Karpas-422 (cell line): Measurements from ENCODE around the gene MAP3K20. TPM values are rescaled to one million over a fixed set of nuclear protein-coding genes. Genes with fewer than 3 reads are reported as not detected.

Source experiments
- DNase-seq: peaks from one replicate; pipeline ENCODE4 v3.0.0-alpha.2; 2015
- H2AFZ ChIP-seq: fragments of 200-600 bp; sonication (generic); 2 replicates; pipeline ENCODE4 v1.6.1; 2014; ENCODE audit warnings: antibody characterized with exemption, low read length, mixed read lengths
- H3K27ac ChIP-seq: fragments of 200-600 bp; sonication (generic); 2 replicates; pipeline ENCODE4 v1.5.1; 2014; ENCODE audit warnings: mild to moderate bottlenecking, low read length, moderate library complexity
- H3K27me3 ChIP-seq: fragments of 200-600 bp; sonication (generic); 2 replicates; pipeline ENCODE4 v1.6.1; 2014; ENCODE audit warnings: low read length, mixed read lengths
- H3K36me3 ChIP-seq: fragments of 200-600 bp; sonication (generic); 2 replicates; pipeline ENCODE4 v1.6.1; 2014; ENCODE audit warnings: low read length, mixed read lengths; ENCODE audit not compliant: insufficient read depth
- H3K4me1 ChIP-seq: fragments of 200-600 bp; sonication (generic); 2 replicates; pipeline ENCODE4 v1.6.1; 2014; ENCODE audit warnings: mild to moderate bottlenecking, low read length, mixed read lengths
- H3K4me2 ChIP-seq: fragments of 200-600 bp; sonication (generic); 2 replicates; pipeline ENCODE4 v1.6.1; 2014; ENCODE audit warnings: low read length, low read depth, mild to moderate bottlenecking; ENCODE audit not compliant: poor library complexity, severe bottlenecking
- H3K4me3 ChIP-seq: fragments of 200-600 bp; sonication (generic); 2 replicates; pipeline ENCODE4 v1.5.1; 2014; ENCODE audit warnings: mild to moderate bottlenecking, antibody characterized with exemption, low read length, mixed read lengths
- H3K79me2 ChIP-seq: fragments of 200-600 bp; sonication (generic); 2 replicates; pipeline ENCODE4 v1.6.1; 2014; ENCODE audit warnings: mild to moderate bottlenecking, low read length, mixed read lengths
- H3K9ac ChIP-seq: fragments of 200-600 bp; sonication (generic); 2 replicates; pipeline ENCODE4 v1.6.0; 2014; ENCODE audit warnings: low read length
- H3K9me2 ChIP-seq: fragments of 200-600 bp; sonication (generic), shearing (Covaris generic); replicated peaks from 2 replicates; pipeline ENCODE4 v1.6.0; 2014; ENCODE audit warnings: mild to moderate bottlenecking, low read length, moderate library complexity; ENCODE audit not compliant: insufficient read depth
- H3K9me3 ChIP-seq: fragments of 300-700, 200-600 bp; sonication (generic); 2 replicates; pipeline ENCODE4 v1.6.1; 2014; ENCODE audit warnings: low read length, mixed read lengths
- H4K20me1 ChIP-seq: fragments of 200-600 bp; sonication (generic); 2 replicates; pipeline ENCODE4 v1.6.1; 2014; ENCODE audit warnings: mild to moderate bottlenecking, antibody characterized with exemption, low read length, low read depth; ENCODE audit not compliant: insufficient read depth
- total RNA-seq: library from RNA; depleted of rRNA; stranded (reverse); fragments of >200 nt; shearing (Covaris generic); gene quantifications from 2 replicates; pipeline ENCODE4 v1.2.3, GENCODE V29; 2014; ENCODE audit warnings: low replicate concordance

Gene MAP3K20
- total RNA-seq, 1 experiment from 2014 or later, result 0.34 TPM

- Histone ChIP-seq H3K9me3 (no peaks in the 10 kb centered on the region), H3K27ac (no peak overlapping the region), H3K4me3 (no peak overlapping the region), H3K4me1 (no peaks in the 10 kb centered on the region), H3K9me2 (no peaks in the 10 kb centered on the region), H4K20me1 (no peaks in the 10 kb centered on the region), H3K4me2 (no peak overlapping the region), H3K79me2 (no peaks in the 10 kb centered on the region), H3K27me3 (no peaks in the 10 kb centered on the region), H3K36me3 (no peaks in the 10 kb centered on the region), H3K9ac (no peak overlapping the region), H2AFZ (no peak overlapping the region)
- no peak for DNase-seq
Measured at GRCh38 chr2:173218326-173219056, 142.8 kb downstream of the MAP3K20 start.

GRCh38 chr2:173221132-173221695 lies 145.6 kb downstream of the MAP3K20 start:
- Histone ChIP-seq H3K27me3 (no peaks in the 10 kb centered on the region), H3K4me1 (no peaks in the 10 kb centered on the region), H3K9me3 (no peaks in the 10 kb centered on the region), H3K79me2 (no peaks in the 10 kb centered on the region), H3K4me3 (no peak overlapping the region), H3K9me2 (no peaks in the 10 kb centered on the region), H3K36me3 (no peaks in the 10 kb centered on the region), H2AFZ (no peak overlapping the region), H3K27ac (no peak overlapping the region), H3K9ac (no peak overlapping the region), H3K4me2 (no peak overlapping the region), H4K20me1 (no peaks in the 10 kb centered on the region)
- no peak for DNase-seq

GRCh38 chr2:173221937-173222594 lies 146.4 kb downstream of the MAP3K20 start:
- Histone ChIP-seq H3K79me2 (no peaks in the 10 kb centered on the region), H2AFZ (no peak overlapping the region), H4K20me1 (no peaks in the 10 kb centered on the region), H3K9ac (no peak overlapping the region), H3K9me3 (no peaks in the 10 kb centered on the region), H3K27me3 (no peaks in the 10 kb centered on the region), H3K4me3 (no peak overlapping the region), H3K9me2 (no peaks in the 10 kb centered on the region), H3K36me3 (no peaks in the 10 kb centered on the region), H3K4me1 (no peaks in the 10 kb centered on the region), H3K4me2 (no peak overlapping the region), H3K27ac (no peak overlapping the region)
- DNase-seq, result no peak

- H4K20me1 ChIP-seq, result no peaks in the 10 kb centered on the region
- H2AFZ ChIP-seq, result no peak overlapping the region
- no peaks in the 10 kb centered on the region for H3K79me2 ChIP-seq
- no peak overlapping the region for H3K9ac ChIP-seq
- DNase-seq, result no peak
- no peak overlapping the region for H3K4me2 ChIP-seq
- no peaks in the 10 kb centered on the region for H3K9me2 ChIP-seq
- H3K27me3 ChIP-seq, result no peaks in the 10 kb centered on the region
- H3K4me3 ChIP-seq, result no peak overlapping the region
- H3K36me3 ChIP-seq, result no peaks in the 10 kb centered on the region
- no peaks in the 10 kb centered on the region for H3K9me3 ChIP-seq
- no peaks in the 10 kb centered on the region for H3K4me1 ChIP-seq
- no peak overlapping the region for H3K27ac ChIP-seq
Measured at GRCh38 chr2:173223871-173224270, 148.2 kb downstream of the MAP3K20 start.

GRCh38 chr2:173226899-173227698 lies 151.5 kb downstream of the MAP3K20 start:
- H3K4me2 ChIP-seq, result no peak overlapping the region
- H3K79me2 ChIP-seq, result no peaks in the 10 kb centered on the region
- H2AFZ ChIP-seq, result no peak overlapping the region
- no peaks in the 10 kb centered on the region for H3K36me3 ChIP-seq
- no peak for DNase-seq
- H3K9me3 ChIP-seq, result no peaks in the 10 kb centered on the region
- no peak overlapping the region for H3K9ac ChIP-seq
- H3K27me3 ChIP-seq, result no peaks in the 10 kb centered on the region
- H4K20me1 ChIP-seq, result no peaks in the 10 kb centered on the region
- no peaks in the 10 kb centered on the region for H3K4me1 ChIP-seq
- H3K4me3 ChIP-seq, result no peak overlapping the region
- H3K9me2 ChIP-seq, result no peaks in the 10 kb centered on the region
- no peak overlapping the region for H3K27ac ChIP-seq

- Histone ChIP-seq H2AFZ (no peak overlapping the region), H3K9ac (no peak overlapping the region), H3K27me3 (no peaks in the 10 kb centered on the region), H3K4me2 (no peak overlapping the region), H3K4me1 (no peaks in the 10 kb centered on the region), H3K36me3 (no peaks in the 10 kb centered on the region), H3K9me3 (no peaks in the 10 kb centered on the region), H3K4me3 (no peak overlapping the region), H3K79me2 (no peaks in the 10 kb centered on the region), H3K9me2 (no peaks in the 10 kb centered on the region), H3K27ac (no peak overlapping the region), H4K20me1 (no peaks in the 10 kb centered on the region)
- DNase-seq, result no peak
Measured at GRCh38 chr2:173229086-173229485, 153.4 kb downstream of the MAP3K20 start.

- H3K27me3 ChIP-seq, result no peaks in the 10 kb centered on the region
- H3K9me3 ChIP-seq, result no peaks in the 10 kb centered on the region
- no peaks in the 10 kb centered on the region for H3K4me1 ChIP-seq
- H3K9ac ChIP-seq, result no peak overlapping the region
- no peak overlapping the region for H2AFZ ChIP-seq
- no peak overlapping the region for H3K4me2 ChIP-seq
- no peak overlapping the region for H3K27ac ChIP-seq
- H3K79me2 ChIP-seq, result no peaks in the 10 kb centered on the region
- H3K4me3 ChIP-seq, result no peak overlapping the region
- no peaks in the 10 kb centered on the region for H3K36me3 ChIP-seq
- no peaks in the 10 kb centered on the region for H3K9me2 ChIP-seq
- DNase-seq, result no peak
- H4K20me1 ChIP-seq, result no peaks in the 10 kb centered on the region
Measured at GRCh38 chr2:173230181-173230580, 154.5 kb downstream of the MAP3K20 start.

GRCh38 chr2:173231042-173231441 lies 155.4 kb downstream of the MAP3K20 start:
- H3K4me3 ChIP-seq, result no peak overlapping the region
- no peaks in the 10 kb centered on the region for H3K79me2 ChIP-seq
- H3K4me1 ChIP-seq, result no peaks in the 10 kb centered on the region
- H3K9me3 ChIP-seq, result no peaks in the 10 kb centered on the region
- H3K9me2 ChIP-seq, result no peaks in the 10 kb centered on the region
- H3K27ac ChIP-seq, result no peak overlapping the region
- H3K9ac ChIP-seq, result no peak overlapping the region
- H2AFZ ChIP-seq, result no peak overlapping the region
- no peaks in the 10 kb centered on the region for H4K20me1 ChIP-seq
- no peaks in the 10 kb centered on the region for H3K27me3 ChIP-seq
- DNase-seq, result no peak
- no peak overlapping the region for H3K4me2 ChIP-seq
- H3K36me3 ChIP-seq, result no peaks in the 10 kb centered on the region
